Transverse colon (tissue), 4 donors: ENCODE results near the gene TMEM59. TPM values are rescaled to one million over a fixed set of nuclear protein-coding genes. Genes with fewer than 3 reads are reported as not detected.

Experiments
- DNase-seq: peaks from one replicate; pipeline ENCODE4 v3.0.0-alpha.2; 2019
- H3K27ac ChIP-seq, 4 donors: fragments of 200-600 bp; sonication (generic); 2 replicates each; pipeline ENCODE4 v1.5.1; 2016 to 2018; ENCODE audit warnings: inconsistent platforms in 4 of 4
- H3K27me3 ChIP-seq: fragments of 200-600 bp; sonication (generic); 2 replicates; pipeline ENCODE4 v1.5.1; 2017; ENCODE audit warnings: inconsistent platforms
- H3K36me3 ChIP-seq, 4 donors: fragments of 200-600 bp; sonication (generic); 2 replicates each; pipeline ENCODE4 v1.5.1; 2017 to 2019; ENCODE audit warnings: inconsistent platforms in 4 of 4
- H3K4me1 ChIP-seq, 4 donors: fragments of 200-600 bp; sonication (generic); 2 replicates each; pipeline ENCODE4 v1.5.1; 2017 to 2020; ENCODE audit warnings: inconsistent platforms in 4 of 4
- H3K4me3 ChIP-seq, 4 donors: fragments of 200-600 bp; sonication (generic); 1 replicate in 1 of 4; 2 replicates in 3 of 4; pipeline versions ENCODE4 v1.5.1 to v1.6.1; 2017 to 2019; ENCODE audit warnings: inconsistent platforms in 4 of 4
- H3K9me3 ChIP-seq, 2 donors: fragments of 200-600 bp; sonication (generic); 2 replicates each; pipeline ENCODE4 v1.5.1; 2017 to 2019; ENCODE audit warnings: inconsistent platforms in 2 of 2
- EP300 ChIP-seq: sonication (generic); formaldehyde crosslinking; IDR thresholded peaks from one replicate; pipeline ENCODE4 v1.6.1; 2017; ENCODE audit warnings: antibody characterized with exemption, low read depth
- POLR2A ChIP-seq: fragments of 450-650 bp; IDR thresholded peaks from one replicate; pipeline ENCODE4 v1.6.1; 2016; ENCODE audit warnings: antibody characterized with exemption, mild to moderate bottlenecking, moderate library complexity
- POLR2AphosphoS5 ChIP-seq, 3 donors: sonication (generic); formaldehyde crosslinking; IDR thresholded peaks; one replicate each; pipeline ENCODE4 v1.6.1; 2016; ENCODE audit warnings: antibody characterized with exemption in 3 of 3
- WGBS, 2 donors: methylation state at CpG; one replicate each; pipeline ENCODE4 v1.1.5; 2018; ENCODE audit warnings: low coverage in 1 of 2; 5-methylcytosine and 5-hydroxymethylcytosine counted together
- in situ Hi-C, 4 donors: fragments of 200-750 bp; cut with MboI; loops; one replicate each; pipeline versions ENCODE4 v1.15.0 to v1.15.1; 2017; ENCODE audit warnings: low sequenced_read_pairs in 3 of 4, low pct_ligation_motif_present in 1 of 4, low pct_unique_long_range_greater_than_20kb in 1 of 4
- intact Hi-C: fragments of 100-400 bp; cut with DNase I; formaldehyde crosslinking; loops from one replicate; pipeline ENCODE4 v1.15.1; 2023; ENCODE audit warnings: low total_unique reads
- total RNA-seq, 4 donors: library from RNA; depleted of rRNA; stranded (reverse); fragments of >200 nt; gene quantifications; one replicate each; pipeline ENCODE4 v1.1.0, GENCODE V29; 2016
- TF ChIP-seq, protein P1 (sequence below), 5 experiments: fragments of 200-600 bp in 3 of 5; fragments of 450-650 bp in 2 of 5; sonication (generic) in 3 of 5; IDR thresholded peaks; 1 replicate in 2 of 5; 2 replicates in 3 of 5; pipeline ENCODE4 v1.5.1; 2016 to 2017; ENCODE audit warnings: antibody characterized with exemption in 5 of 5, inconsistent platforms in 3 of 5, mild to moderate bottlenecking in 2 of 5, moderate library complexity in 1 of 5

TMEM59 gene
- total RNA-seq, 4 donors from 2014 or later = 71.6 to 858 (median 226) TPM

DNA sequence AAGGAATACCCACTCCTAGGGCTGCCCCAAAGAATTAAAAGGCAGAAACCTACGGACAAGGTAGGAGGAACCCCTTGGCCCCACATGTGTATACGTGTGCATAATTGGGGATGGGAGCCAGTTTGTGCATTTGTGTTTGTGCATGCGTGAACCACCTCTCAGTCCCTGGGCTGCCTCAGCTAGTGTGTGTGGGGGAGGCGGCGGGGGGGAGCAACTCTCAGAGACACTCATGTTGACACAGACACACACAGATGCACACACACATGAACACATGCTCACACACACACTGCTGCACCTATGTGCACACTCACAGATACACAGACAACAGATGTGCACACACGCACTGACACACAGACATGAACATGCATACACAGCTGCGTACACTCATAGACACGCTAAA is 40.1 kb downstream of the TMEM59 start:
- H3K36me3 ChIP-seq = no peaks in the 10 kb centered on the region
- WGBS, 2 donors = 82% methylated on average over 8 of the region's 8 CpGs; no CpG with 5 or more reads in 1 of the 2 donors
- no peak for DNase-seq
- H3K4me1 ChIP-seq = peaks cover 0 to 8% (median 3%) of the 10 kb centered on the region in 4 donors
- H3K27ac ChIP-seq = no peak overlapping the region
- H3K4me3 ChIP-seq = no peak overlapping the region
- in situ Hi-C loops = no loop called here
- H3K27me3 ChIP-seq = no peaks in the 10 kb centered on the region
- no peaks in the 10 kb centered on the region for H3K9me3 ChIP-seq
- intact Hi-C loops = no loop called here
- TF ChIP-seq POLR2AphosphoS5 (IDR thresholded peaks at IDR 0.05) (no peak), POLR2A (no peak), EP300 (no peak)
- TF ChIP-seq, protein P1, sequence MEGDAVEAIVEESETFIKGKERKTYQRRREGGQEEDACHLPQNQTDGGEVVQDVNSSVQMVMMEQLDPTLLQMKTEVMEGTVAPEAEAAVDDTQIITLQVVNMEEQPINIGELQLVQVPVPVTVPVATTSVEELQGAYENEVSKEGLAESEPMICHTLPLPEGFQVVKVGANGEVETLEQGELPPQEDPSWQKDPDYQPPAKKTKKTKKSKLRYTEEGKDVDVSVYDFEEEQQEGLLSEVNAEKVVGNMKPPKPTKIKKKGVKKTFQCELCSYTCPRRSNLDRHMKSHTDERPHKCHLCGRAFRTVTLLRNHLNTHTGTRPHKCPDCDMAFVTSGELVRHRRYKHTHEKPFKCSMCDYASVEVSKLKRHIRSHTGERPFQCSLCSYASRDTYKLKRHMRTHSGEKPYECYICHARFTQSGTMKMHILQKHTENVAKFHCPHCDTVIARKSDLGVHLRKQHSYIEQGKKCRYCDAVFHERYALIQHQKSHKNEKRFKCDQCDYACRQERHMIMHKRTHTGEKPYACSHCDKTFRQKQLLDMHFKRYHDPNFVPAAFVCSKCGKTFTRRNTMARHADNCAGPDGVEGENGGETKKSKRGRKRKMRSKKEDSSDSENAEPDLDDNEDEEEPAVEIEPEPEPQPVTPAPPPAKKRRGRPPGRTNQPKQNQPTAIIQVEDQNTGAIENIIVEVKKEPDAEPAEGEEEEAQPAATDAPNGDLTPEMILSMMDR (IDR thresholded peaks at IDR 0.05) = no peak

DNA sequence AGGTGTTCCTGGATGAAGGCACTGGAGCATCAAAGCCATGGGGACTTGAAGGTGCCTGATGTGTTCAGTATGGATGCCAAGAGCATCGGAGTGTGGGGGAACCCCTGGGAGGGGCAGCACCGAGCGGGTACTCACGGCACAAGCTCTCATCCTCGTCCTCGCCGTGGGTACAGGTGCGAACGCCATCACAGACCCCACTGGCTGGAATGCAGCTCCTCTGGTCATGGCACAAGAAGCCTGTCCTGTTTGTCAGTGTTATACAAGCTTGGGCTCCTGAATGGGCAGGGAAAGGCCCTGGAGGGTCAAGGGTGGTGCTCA is 41.0 kb downstream of the TMEM59 start:
- TF ChIP-seq POLR2AphosphoS5 (IDR thresholded peaks at IDR 0.05) (no peak), POLR2A (no peak), EP300 (no peak)
- TF ChIP-seq, protein P1 (IDR thresholded peaks at IDR 0.05) = no peak
- no peaks in the 10 kb centered on the region for H3K36me3 ChIP-seq
- no peak overlapping the region for H3K4me3 ChIP-seq
- no peaks in the 10 kb centered on the region for H3K27me3 ChIP-seq
- peaks cover 0 to 6% (median 3%) of the 10 kb centered on the region in 4 donors for H3K4me1 ChIP-seq
- intact Hi-C loops (no loop called here), in situ Hi-C loops (no loop called here)
- 83% methylated on average over 9 of the region's 9 CpGs; no CpG with 5 or more reads in 1 of the 2 donors for WGBS, 2 donors
- DNase-seq = no peak
- H3K9me3 ChIP-seq = no peaks in the 10 kb centered on the region
- H3K27ac ChIP-seq = no peak overlapping the region

DNA sequence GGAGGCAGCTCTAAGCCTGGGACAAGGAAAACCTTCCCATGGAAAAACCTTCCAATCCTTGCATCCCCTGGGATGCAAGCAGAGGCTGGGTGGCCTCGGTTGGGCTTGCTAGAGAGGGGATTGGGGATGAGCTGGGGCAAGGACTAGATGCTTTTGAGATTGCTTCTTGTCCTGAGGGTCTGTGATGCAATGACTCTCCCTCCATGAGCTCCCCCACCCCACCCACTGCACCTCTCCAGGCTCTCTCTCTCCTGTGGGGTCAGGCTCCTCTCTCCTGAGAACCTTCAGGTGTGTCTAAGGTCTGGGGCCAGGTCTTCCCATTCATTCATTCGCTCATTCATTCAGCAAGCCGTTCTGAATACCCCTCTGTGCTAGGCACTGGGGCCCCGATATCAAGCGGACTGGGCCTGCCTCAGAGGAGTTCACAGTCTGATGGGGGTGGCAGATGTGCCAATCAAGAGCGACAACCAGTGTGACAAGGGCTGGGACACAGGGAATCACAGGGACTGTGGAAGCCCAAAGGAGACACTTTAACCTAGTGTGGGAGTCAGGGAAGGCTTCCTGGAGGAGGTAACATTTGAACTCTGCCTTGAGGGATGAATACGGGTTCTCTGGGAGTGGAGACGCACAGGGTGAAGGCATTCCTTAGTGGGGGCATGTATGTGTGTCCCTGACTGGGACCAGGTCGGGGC is 41.5 kb downstream of the TMEM59 start:
- WGBS, 2 donors = 90 to 100% methylated on average over 2 to 9 of the region's 9 CpGs
- intact Hi-C loops (no loop called here), in situ Hi-C loops (no loop called here)
- no peaks in the 10 kb centered on the region for H3K36me3 ChIP-seq
- TF ChIP-seq, protein P1 (IDR thresholded peaks at IDR 0.05) = no peak
- no peak for TF ChIP-seq EP300
- no peak for TF ChIP-seq POLR2A
- no peak for TF ChIP-seq POLR2AphosphoS5 (IDR thresholded peaks at IDR 0.05)
- no peak for DNase-seq
- H3K4me1 ChIP-seq = peaks cover 0 to 6% (median 3%) of the 10 kb centered on the region in 4 donors
- no peak overlapping the region for H3K4me3 ChIP-seq
- no peak overlapping the region for H3K27ac ChIP-seq
- H3K27me3 ChIP-seq = no peaks in the 10 kb centered on the region
- H3K9me3 ChIP-seq = no peaks in the 10 kb centered on the region

DNA sequence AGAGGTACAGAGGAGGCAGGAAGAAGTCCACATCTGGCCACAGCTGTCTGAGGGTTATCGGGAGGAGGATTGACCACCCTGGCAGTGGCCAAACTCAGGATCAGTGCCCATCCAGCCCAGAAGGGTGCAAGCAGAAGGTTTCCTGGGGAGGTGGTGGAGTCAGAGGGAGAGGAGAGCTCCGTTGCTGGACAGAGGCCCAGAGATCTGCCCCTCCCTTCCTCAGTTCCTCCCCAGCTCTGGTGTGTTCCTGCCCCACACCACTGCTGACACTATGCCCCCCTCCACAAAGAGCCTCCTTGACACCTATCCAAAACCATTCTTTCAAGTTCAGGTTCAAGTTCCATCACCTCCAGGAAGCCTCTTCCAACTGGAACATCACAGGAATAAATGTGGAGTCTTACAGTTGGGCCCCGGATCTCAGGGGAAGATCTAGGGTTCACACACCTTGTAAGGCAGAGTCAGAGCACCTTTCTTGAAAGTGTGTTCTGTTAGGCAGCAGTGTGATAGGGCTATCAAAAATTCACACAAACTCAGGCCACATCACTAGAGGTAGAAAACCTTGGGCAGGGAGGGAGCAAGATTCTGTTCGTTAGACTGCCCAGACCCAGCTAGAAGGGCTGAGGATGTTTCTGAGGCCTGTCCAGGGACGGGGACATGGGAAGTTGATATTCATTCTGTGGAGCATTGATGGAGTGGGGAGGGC is 42.4 kb downstream of the TMEM59 start:
- Histone ChIP-seq H3K27me3 (no peaks in the 10 kb centered on the region), H3K36me3 (no peaks in the 10 kb centered on the region), H3K27ac (no peak overlapping the region), H3K4me3 (no peak overlapping the region), H3K4me1 (peaks cover 0 to under 1% (median 0%) of the 10 kb centered on the region in 4 donors), H3K9me3 (no peaks in the 10 kb centered on the region)
- 64 to 86% methylated on average over 1 to 5 of the region's 5 CpGs for WGBS, 2 donors
- in situ Hi-C loops = no loop called here
- TF ChIP-seq POLR2A (no peak), POLR2AphosphoS5 (IDR thresholded peaks at IDR 0.05) (no peak), EP300 (no peak)
- TF ChIP-seq, protein P1 (IDR thresholded peaks at IDR 0.05) = no peak
- intact Hi-C loops = no loop called here
- DNase-seq = no peak
